ENCODE results near the gene IFT80. TPM values are rescaled to one million over a fixed set of nuclear protein-coding genes. Genes with fewer than 3 reads are reported as not detected.

Gene IFT80
- total and polyA plus RNA-seq, 2 donors (not counting 1 experiment from before 2014, with no cell fraction given): 17.7 to 44.1 TPM

GRCh38 chr3:160412477-160412876, 13.5 kb upstream of the IFT80 start:
- TF ChIP-seq CTCF (IDR thresholded peaks at IDR 0.05) (no peak), EZH2 (IDR thresholded peaks at IDR 0.05; ENCODE audit: borderline replicate concordance, insufficient read depth, low read depth, low read length, poor library complexity, severe bottlenecking) (no peak)
- Histone ChIP-seq H3K4me3 (ENCODE audit: control extremely low read depth in 1 of 5, extremely low read depth in 1 of 5, insufficient read depth in 1 of 5, low read depth in 2 of 5, low read length in 4 of 5) (no peak overlapping the region), H3K36me3 (replicated peaks in 1 of 2; ENCODE audit: control extremely low read depth in 1 of 2, control insufficient read depth in 1 of 2, extremely low read depth in 1 of 2, insufficient read depth in 2 of 2, low read length in 1 of 2) (peaks cover 1 to 29% of the 10 kb centered on the region in 2 experiments), H3K9ac (ENCODE audit: low read length) (no peak overlapping the region), H2AFZ (ENCODE audit: insufficient read depth, low read depth, low read length, poor library complexity, severe bottlenecking) (no peak overlapping the region), H3K27me3 (replicated peaks in 1 of 4; ENCODE audit: control extremely low read depth in 1 of 4, control insufficient read depth in 3 of 4, insufficient read depth in 4 of 4, low read length in 3 of 4) (no peaks in the 10 kb centered on the region), H3K4me1 (ENCODE audit: control insufficient read depth in 2 of 2, insufficient read depth in 2 of 2, low read length in 2 of 2) (no peaks in the 10 kb centered on the region), H4K20me1 (ENCODE audit: control insufficient read depth, insufficient read depth, low read length, poor library complexity, severe bottlenecking) (no peaks in the 10 kb centered on the region), H3K79me2 (ENCODE audit: control insufficient read depth, insufficient read depth, low read length) (peaks cover 4% of the 10 kb centered on the region), H3K9me3 (ENCODE audit: control extremely low read depth in 1 of 3, control insufficient read depth in 2 of 3, insufficient read depth in 1 of 3, low read length in 2 of 3) (no peaks in the 10 kb centered on the region), H3K27ac (ENCODE audit: low read length in 2 of 2) (no peak overlapping the region), H3K4me2 (replicated peaks; ENCODE audit: low read depth, low read length, poor library complexity, severe bottlenecking) (no peak overlapping the region)
- WGBS (ENCODE audit: insufficient coverage): no CpG with 5 or more reads among the region's 1 CpG
- H3K9me3 Mint-ChIP-seq (ENCODE audit: insufficient read depth): no peaks in the 10 kb centered on the region
- ChIA-PET CTCF (interaction anchor here (0.9 to 9.7 kb wide), 11 partner anchors 11 to 583 kb away, joined by 4 to 100 read pairs (median 8); partner anchors contain the start of genes IL12A and TRIM59), POLR2A (no interaction called here)
- DNase-seq (no peak), ATAC-seq (ENCODE audit: low read depth) (no peak)
- intact Hi-C loops (cut with micrococcal nuclease): no loop called here
- no peak overlapping the region for H3K4me3 Mint-ChIP-seq
- H3K27me3 Mint-ChIP-seq: no peaks in the 10 kb centered on the region
- H3K4me1 Mint-ChIP-seq: no peaks in the 10 kb centered on the region
- H3K27ac Mint-ChIP-seq: no peak overlapping the region

GRCh38 chr3:160409812-160410610, 11.0 kb upstream of the IFT80 start:
- 88% methylated on average over 4 of the region's 10 CpGs for WGBS (ENCODE audit: insufficient coverage)

More at GRCh38 chr3:160409812-160410610, 11.0 kb upstream of the IFT80 start:
- H3K9me3 ChIP-seq (ENCODE audit: control extremely low read depth in 1 of 3, control insufficient read depth in 2 of 3, insufficient read depth in 1 of 3, low read length in 2 of 3): no peaks in the 10 kb centered on the region
- H4K20me1 ChIP-seq (ENCODE audit: control insufficient read depth, insufficient read depth, low read length, poor library complexity, severe bottlenecking): no peaks in the 10 kb centered on the region
- ATAC-seq (ENCODE audit: low read depth): no peak
- H3K4me1 ChIP-seq (ENCODE audit: control insufficient read depth in 2 of 2, insufficient read depth in 2 of 2, low read length in 2 of 2): no peaks in the 10 kb centered on the region
- no peak overlapping the region for H2AFZ ChIP-seq (ENCODE audit: insufficient read depth, low read depth, low read length, poor library complexity, severe bottlenecking)
- POLR2A ChIA-PET: interaction anchor here (0.5 to 0.7 kb wide), 2 partner anchors 40 to 146 kb away, joined by 3 to 5 read pairs; no protein-coding TSS in a partner anchor
- peaks cover 1 to 17% of the 10 kb centered on the region in 2 experiments for H3K36me3 ChIP-seq (replicated peaks in 1 of 2; ENCODE audit: control extremely low read depth in 1 of 2, control insufficient read depth in 1 of 2, extremely low read depth in 1 of 2, insufficient read depth in 2 of 2, low read length in 1 of 2)
- Mint-ChIP-seq H3K4me3 (no peak overlapping the region), H3K27ac (no peak overlapping the region), H3K9me3 (ENCODE audit: insufficient read depth) (no peaks in the 10 kb centered on the region), H3K27me3 (no peaks in the 10 kb centered on the region), H3K4me1 (no peaks in the 10 kb centered on the region)
- CTCF ChIA-PET: interaction anchor here (0.5 to 9.7 kb wide), 7 partner anchors 45 to 1600 kb away, joined by 3 to 100 read pairs (median 4); partner anchors contain the start of gene IL12A
- no peak overlapping the region for H3K4me3 ChIP-seq (ENCODE audit: control extremely low read depth in 1 of 5, extremely low read depth in 1 of 5, insufficient read depth in 1 of 5, low read depth in 2 of 5, low read length in 4 of 5)
- H3K27ac ChIP-seq (ENCODE audit: low read length in 2 of 2): no peak overlapping the region
- DNase-seq: no peak
- H3K9ac ChIP-seq (ENCODE audit: low read length): no peak overlapping the region
- H3K4me2 ChIP-seq (replicated peaks; ENCODE audit: low read depth, low read length, poor library complexity, severe bottlenecking): no peak overlapping the region
- TF ChIP-seq EZH2 (IDR thresholded peaks at IDR 0.05; ENCODE audit: borderline replicate concordance, insufficient read depth, low read depth, low read length, poor library complexity, severe bottlenecking) (no peak), CTCF (IDR thresholded peaks at IDR 0.05) (no peak)
- no peaks in the 10 kb centered on the region for H3K27me3 ChIP-seq (replicated peaks in 1 of 4; ENCODE audit: control extremely low read depth in 1 of 4, control insufficient read depth in 3 of 4, insufficient read depth in 4 of 4, low read length in 3 of 4)
- intact Hi-C loops (cut with micrococcal nuclease): loop anchor here (10.0 kb wide), 1 partner anchor 185 kb away; the partner anchor contains the start of gene C3orf80
- peaks cover 23% of the 10 kb centered on the region for H3K79me2 ChIP-seq (ENCODE audit: control insufficient read depth, insufficient read depth, low read length)
